Panc1 (cell line): Measurements from ENCODE around the gene PIK3IP1. TPM values are rescaled to one million over a fixed set of nuclear protein-coding genes. Genes with fewer than 3 reads are reported as not detected.

Experiments
- ATAC-seq: fragments of 200-7000 bp; cut with Tn5 transposase; 2 replicates; pipeline ENCODE4 v1.9.1; 2020; ENCODE audit warnings: mild to moderate bottlenecking, moderate library complexity
- BruUV-seq: library from RNA; stranded (reverse); fragments of 400-500 nt; replicated peaks from 2 replicates; lab custom pipeline; 2021; lab: Mats Ljungman, UMichigan
- CTCF ChIA-PET: fragments of 300-600 bp; sonication (Branson Sonifier 250); formaldehyde crosslinking; loops from one replicate; lab custom pipeline; 2022; ENCODE audit warnings: antibody characterized with exemption; lab: Charles Lee
- POLR2A ChIA-PET: fragments of 300-600 bp; sonication (Branson Sonifier 250); formaldehyde crosslinking; loops from one replicate; lab custom pipeline; 2022; ENCODE audit warnings: antibody characterized with exemption; lab: Charles Lee
- DNase-seq: peaks from one replicate; pipeline ENCODE4 v3.0.0-alpha.2; 2010; ENCODE audit warnings: low read depth, low spot score
- H3K27ac ChIP-seq: 2 replicates; pipeline ENCODE4 v1.5.1; 2011; ENCODE audit warnings: mild to moderate bottlenecking, low read length, inconsistent platforms
- H3K27me3 ChIP-seq: fragments of 200-500 bp; sonication (Bioruptor generic); 2 replicates; pipeline ENCODE4 v1.6.0; 2014; ENCODE audit warnings: low read length, inconsistent platforms; ENCODE audit not compliant: control insufficient read depth, insufficient read depth
- H3K36me3 ChIP-seq: fragments of 200-500 bp; sonication (Bioruptor generic); 2 replicates; pipeline ENCODE4 v1.5.1; 2014; ENCODE audit warnings: inconsistent platforms, mild to moderate bottlenecking, low read length, moderate library complexity; ENCODE audit not compliant: control insufficient read depth, insufficient read depth
- H3K4me1 ChIP-seq: 2 replicates; pipeline ENCODE4 v1.5.1; 2011; ENCODE audit warnings: inconsistent platforms, mild to moderate bottlenecking, low read length, moderate library complexity; ENCODE audit not compliant: control insufficient read depth, insufficient read depth
- H3K4me3 ChIP-seq, 2 experiments: 2 replicates each; pipeline ENCODE4 v1.5.1; 2011 to 2012; ENCODE audit warnings: low read depth in 2 of 2, low read length in 2 of 2, mild to moderate bottlenecking in 2 of 2, inconsistent platforms in 1 of 2, moderate library complexity in 1 of 2
- H3K9me3 ChIP-seq: fragments of 200-500 bp; sonication (Bioruptor generic); 2 replicates; pipeline ENCODE4 v1.5.1; 2014; ENCODE audit warnings: low read depth, mild to moderate bottlenecking, inconsistent platforms, low read length, moderate library complexity; ENCODE audit not compliant: control insufficient read depth, insufficient read depth
- CTCF ChIP-seq: fragments of 450-650 bp; IDR thresholded peaks from 2 replicates; pipeline ENCODE4 v1.5.1; 2017; ENCODE audit warnings: mild to moderate bottlenecking
- POLR2AphosphoS5 ChIP-seq: IDR thresholded peaks from 2 replicates; pipeline ENCODE4 v1.6.1; 2012; ENCODE audit warnings: mild to moderate bottlenecking, low read depth, low read length, moderate library complexity
- REST ChIP-seq, 2 experiments: IDR thresholded peaks; 2 replicates each; pipeline ENCODE4 v1.6.1; 2011 to 2012; ENCODE audit warnings: low read depth in 2 of 2, control low read depth in 1 of 2, low read length in 1 of 2, mild to moderate bottlenecking in 1 of 2, moderate library complexity in 1 of 2; ENCODE audit not compliant: insufficient read depth in 1 of 2
- SIN3A ChIP-seq: IDR thresholded peaks from 2 replicates; pipeline ENCODE4 v1.6.1; 2012; ENCODE audit warnings: low read depth, mild to moderate bottlenecking, low read length, moderate library complexity, borderline replicate concordance; ENCODE audit not compliant: insufficient read depth
- TCF7L2 ChIP-seq: IDR thresholded peaks from 2 replicates; pipeline ENCODE4 v1.6.1; 2011; ENCODE audit warnings: mild to moderate bottlenecking, low read depth, low read length, inconsistent platforms
- in situ Hi-C: cut with HindIII; loops from 2 replicates; pipeline ENCODE4 v1.10.0; 2016; ENCODE audit warnings: low sequenced_read_pairs, low pct_unique_long_range_greater_than_20kb
- intact Hi-C: fragments of 100-400 bp; cut with micrococcal nuclease; formaldehyde crosslinking; loops from one replicate; pipeline ENCODE4 v1.10.0; 2022; ENCODE audit not compliant: unreplicated experiment
- total RNA-seq: library from RNA; stranded (reverse); gene quantifications from one replicate; pipeline ENCODE4 v1.2.1, GENCODE V29; 2021; ENCODE audit not compliant: unreplicated experiment

Gene PIK3IP1
- total RNA-seq, 1 experiment from 2014 or later: 3.6 TPM

DNA sequence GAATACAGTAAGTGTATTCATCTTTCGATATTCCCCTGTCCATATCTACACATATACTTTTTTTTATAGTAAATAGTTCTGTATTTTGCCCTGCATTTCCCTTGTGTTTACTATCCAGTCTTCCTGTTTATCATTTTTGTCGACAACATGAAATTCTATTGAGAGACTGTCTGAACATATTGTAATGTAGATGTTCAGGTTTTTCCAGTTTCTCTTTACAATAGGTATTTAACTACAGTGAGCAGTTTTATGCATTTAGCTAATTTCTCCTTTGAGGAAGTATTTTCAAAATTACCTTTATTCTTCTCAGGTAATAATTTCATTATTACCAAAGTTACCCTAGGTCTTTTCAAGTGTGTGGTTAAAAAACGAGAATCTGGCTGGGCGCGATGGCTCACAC lies 16.7 kb downstream of the PIK3IP1 start:
- Histone ChIP-seq H3K36me3 (no peaks in the 10 kb centered on the region), H3K27ac (no peak overlapping the region), H3K9me3 (no peaks in the 10 kb centered on the region), H3K4me3 (no peak overlapping the region), H3K27me3 (no peaks in the 10 kb centered on the region), H3K4me1 (no peaks in the 10 kb centered on the region)
- DNase-seq (no peak), ATAC-seq (no peak)
- ChIA-PET CTCF (no interaction called here), POLR2A (no interaction called here)
- intact Hi-C loops: no loop called here
- BruUV-seq: no TSS peak
- in situ Hi-C loops: no loop called here
- TF ChIP-seq SIN3A (no peak), CTCF (no peak), REST (IDR thresholded peaks at IDR 0.05; ENCODE audit: insufficient read depth in 1 of 2, low read depth in 2 of 2, low read length in 1 of 2) (no peak)

DNA sequence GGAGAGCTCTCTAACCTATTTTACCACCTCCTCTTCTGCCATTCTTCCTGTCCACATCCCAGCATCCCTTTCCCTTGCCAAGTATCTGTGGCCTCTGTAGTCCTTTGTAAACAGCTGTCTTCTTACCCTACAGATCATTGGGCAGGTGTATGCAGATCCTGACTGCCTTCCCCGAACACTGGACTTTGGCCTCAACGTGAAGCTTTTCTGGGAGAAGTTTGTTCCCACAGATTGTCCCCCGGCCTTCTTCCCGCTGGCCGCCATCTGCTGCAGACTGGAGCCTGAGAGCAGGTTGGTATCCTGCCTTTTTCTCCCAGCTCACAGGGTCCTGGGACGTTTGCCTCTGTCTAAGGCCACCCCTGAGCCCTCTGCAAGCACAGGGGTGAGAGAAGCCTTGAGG lies 17.3 kb downstream of the PIK3IP1 start:
- DNase-seq (no peak), ATAC-seq (no peak)
- in situ Hi-C loops: no loop called here
- no peaks in the 10 kb centered on the region for H3K9me3 ChIP-seq
- no peaks in the 10 kb centered on the region for H3K27me3 ChIP-seq
- POLR2A ChIA-PET: interaction anchor here (0.6 kb wide), 1 partner anchor 8 kb away, joined by 5 read pairs; no protein-coding TSS in a partner anchor
- no TSS peak for BruUV-seq
- TF ChIP-seq POLR2AphosphoS5 (no peak), SIN3A (no peak), TCF7L2 (no peak), CTCF (no peak), REST (IDR thresholded peaks at IDR 0.05; ENCODE audit: insufficient read depth in 1 of 2, low read depth in 2 of 2, low read length in 1 of 2) (no peak)
- no peak overlapping the region for H3K27ac ChIP-seq
- no peaks in the 10 kb centered on the region for H3K36me3 ChIP-seq
- no peak overlapping the region for H3K4me3 ChIP-seq
- CTCF ChIA-PET: no interaction called here
- intact Hi-C loops: no loop called here
- H3K4me1 ChIP-seq: no peaks in the 10 kb centered on the region
